AG09319 (cell line): Measurements from ENCODE around the gene FAM53C.
"Not testable (repeated sequence)": the region's sequence is repeated elsewhere in the genome, so short reads cannot be mapped to it uniquely, and the experiment has no call there.

ENCODE experiments used
- DNase-seq: peaks from one replicate; pipeline ENCODE4 v3.0.0-alpha.2; 2010; ENCODE audit warnings: low read depth; ENCODE audit errors: extremely low read depth
- TF ChIP-seq, protein P1 (sequence below): IDR thresholded peaks from 2 replicates; pipeline ENCODE4 v1.5.1; 2011; ENCODE audit warnings: low read depth, mild to moderate bottlenecking, inconsistent platforms, low read length, moderate library complexity

FAM53C gene

DNA sequence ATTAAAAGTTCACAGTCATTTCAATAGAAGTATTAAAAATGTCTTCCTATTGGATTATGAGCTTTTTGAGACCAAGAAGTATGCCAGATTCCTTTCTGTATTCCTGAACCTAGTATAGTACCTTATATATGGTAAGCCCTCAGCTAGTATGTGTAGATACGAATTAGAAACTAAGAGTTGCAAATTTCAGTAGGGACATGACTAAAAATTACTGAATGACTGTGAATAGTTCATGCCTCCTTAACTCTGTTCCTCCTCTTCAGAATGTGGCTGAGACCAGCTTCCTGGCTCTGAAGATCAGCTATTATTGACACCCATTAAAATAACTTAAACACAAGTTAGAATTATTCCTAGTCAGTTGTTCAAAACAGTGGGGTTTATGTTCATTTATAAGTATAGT lies 34.2 kb downstream of the FAM53C start:
- no peak for DNase-seq
- TF ChIP-seq, protein P1, sequence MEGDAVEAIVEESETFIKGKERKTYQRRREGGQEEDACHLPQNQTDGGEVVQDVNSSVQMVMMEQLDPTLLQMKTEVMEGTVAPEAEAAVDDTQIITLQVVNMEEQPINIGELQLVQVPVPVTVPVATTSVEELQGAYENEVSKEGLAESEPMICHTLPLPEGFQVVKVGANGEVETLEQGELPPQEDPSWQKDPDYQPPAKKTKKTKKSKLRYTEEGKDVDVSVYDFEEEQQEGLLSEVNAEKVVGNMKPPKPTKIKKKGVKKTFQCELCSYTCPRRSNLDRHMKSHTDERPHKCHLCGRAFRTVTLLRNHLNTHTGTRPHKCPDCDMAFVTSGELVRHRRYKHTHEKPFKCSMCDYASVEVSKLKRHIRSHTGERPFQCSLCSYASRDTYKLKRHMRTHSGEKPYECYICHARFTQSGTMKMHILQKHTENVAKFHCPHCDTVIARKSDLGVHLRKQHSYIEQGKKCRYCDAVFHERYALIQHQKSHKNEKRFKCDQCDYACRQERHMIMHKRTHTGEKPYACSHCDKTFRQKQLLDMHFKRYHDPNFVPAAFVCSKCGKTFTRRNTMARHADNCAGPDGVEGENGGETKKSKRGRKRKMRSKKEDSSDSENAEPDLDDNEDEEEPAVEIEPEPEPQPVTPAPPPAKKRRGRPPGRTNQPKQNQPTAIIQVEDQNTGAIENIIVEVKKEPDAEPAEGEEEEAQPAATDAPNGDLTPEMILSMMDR: no peak

DNA sequence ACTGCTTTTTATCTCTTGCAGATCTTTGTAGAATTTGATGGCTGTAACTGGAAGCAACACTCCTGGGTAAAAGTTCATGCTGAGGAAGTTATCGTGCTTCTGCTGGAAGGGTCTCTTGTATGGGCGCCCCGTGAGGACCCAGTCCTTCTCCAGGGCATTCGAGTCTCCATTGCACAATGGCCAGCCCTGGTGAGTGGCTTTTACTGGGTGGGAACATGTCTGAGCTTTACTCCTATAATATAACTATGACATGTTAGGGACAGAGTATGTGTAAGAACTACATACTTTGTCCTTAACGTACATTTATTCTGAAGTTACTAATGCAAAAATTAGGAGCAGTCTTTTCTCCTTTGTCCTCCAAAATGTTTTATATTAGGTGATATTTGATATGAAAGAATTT lies 34.6 kb downstream of the FAM53C start:
- DNase-seq: no peak
- TF ChIP-seq, protein P1: no peak

DNA sequence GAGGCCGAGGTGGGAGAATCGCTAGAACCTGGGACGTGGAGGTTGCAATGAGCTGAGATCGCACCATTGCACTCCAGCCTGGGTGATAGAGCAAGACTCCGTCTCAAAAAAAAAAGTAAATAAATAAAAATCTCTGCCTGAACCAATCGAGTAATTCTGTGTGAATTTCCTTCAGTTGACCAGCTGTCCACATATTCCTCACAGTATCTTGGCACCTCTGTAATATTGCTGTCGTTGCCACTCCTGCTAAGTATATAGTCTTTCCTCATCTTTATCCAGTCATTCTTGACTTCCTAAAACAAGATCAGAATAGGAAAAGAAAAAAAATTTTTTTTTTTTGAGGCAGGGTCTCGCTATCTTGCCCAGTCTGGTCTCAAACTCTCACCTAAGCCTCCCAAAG lies 44.3 kb downstream of the FAM53C start:
- TF ChIP-seq, protein P1: no peak
- DNase-seq: no peak

DNA sequence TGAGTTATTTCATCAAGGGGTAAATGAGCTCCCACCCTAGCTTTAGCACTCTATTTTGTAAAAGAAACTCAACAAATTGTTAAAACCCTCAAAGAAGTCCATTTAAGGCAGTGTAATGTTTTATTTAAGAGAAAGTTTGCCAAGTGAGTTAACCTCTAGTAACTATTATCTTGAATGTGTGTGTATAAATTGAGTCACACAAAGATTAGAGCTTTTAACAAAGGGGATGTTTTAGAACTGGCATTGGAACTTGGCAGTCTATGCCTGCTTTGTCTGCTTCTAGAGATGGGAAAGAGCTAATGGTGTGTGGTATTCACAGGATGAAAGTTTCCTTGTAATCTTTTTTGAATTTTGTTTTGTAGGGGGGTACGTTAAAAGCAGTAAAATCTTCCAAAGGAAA lies 47.6 kb downstream of the FAM53C start:
- DNase-seq: no peak
- TF ChIP-seq, protein P1: no peak

DNA sequence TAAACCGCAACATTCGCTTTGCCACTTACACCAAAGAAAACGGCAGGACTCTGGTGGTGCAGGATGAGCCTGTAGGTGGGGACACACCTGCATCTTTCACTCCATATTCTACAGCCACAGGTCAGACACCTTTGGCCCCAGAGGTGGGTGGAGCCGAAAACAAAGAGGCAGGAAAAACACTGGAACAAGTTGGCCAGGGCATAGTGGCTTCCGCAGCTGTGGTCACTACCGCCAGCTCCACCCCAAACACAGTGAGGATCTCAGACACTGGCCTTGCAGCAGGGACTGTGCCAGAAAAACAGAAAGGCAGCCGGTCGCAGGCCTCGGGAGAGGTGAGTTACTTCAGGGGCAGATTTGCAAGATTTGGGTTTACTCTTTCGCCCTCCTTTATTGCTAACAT lies 48.2 kb downstream of the FAM53C start:
- TF ChIP-seq, protein P1: no peak
- DNase-seq: no peak

DNA sequence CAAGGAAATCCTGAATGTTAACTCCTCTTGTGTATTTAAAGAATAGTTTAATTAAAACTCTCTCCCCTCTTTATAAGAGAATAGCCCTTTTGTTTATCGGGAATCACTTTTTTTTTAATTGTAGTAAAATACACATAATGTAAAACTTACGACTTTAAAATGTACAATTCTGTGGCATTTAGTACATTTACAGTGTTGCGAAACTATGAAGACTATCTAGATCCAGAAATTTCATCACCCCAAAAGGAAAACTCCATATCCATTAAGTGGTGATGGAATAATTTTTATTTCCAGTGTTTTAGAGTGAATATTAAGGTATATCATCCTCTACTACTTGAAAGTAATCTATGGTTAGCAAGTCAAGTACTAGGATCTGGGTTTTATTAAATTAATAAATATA lies 51.3 kb downstream of the FAM53C start:
- TF ChIP-seq, protein P1: no peak

DNA sequence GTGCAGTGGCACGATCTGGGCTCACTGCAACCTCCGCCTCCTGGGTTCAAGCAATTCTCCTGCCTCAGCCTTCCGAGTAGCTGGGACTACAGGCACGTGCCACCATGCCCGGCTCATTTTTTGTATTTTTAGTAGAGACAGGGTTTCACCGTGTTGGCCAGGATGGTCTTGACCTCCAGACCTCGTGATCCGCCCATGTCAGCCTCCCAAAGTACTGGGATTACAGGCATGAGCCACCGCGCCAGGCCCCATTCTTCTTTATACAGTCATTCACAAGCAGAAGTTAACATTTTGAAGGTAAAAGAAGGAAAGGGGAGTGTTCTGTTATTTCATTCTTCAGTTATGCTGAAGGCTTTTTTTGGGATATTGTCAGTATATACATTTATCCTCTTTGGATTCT lies 51.8 kb downstream of the FAM53C start:
- not testable (repeated sequence) for DNase-seq

More for the DNA sequence above, 51.3 kb downstream of the FAM53C start:
- DNase-seq: no peak

DNA sequence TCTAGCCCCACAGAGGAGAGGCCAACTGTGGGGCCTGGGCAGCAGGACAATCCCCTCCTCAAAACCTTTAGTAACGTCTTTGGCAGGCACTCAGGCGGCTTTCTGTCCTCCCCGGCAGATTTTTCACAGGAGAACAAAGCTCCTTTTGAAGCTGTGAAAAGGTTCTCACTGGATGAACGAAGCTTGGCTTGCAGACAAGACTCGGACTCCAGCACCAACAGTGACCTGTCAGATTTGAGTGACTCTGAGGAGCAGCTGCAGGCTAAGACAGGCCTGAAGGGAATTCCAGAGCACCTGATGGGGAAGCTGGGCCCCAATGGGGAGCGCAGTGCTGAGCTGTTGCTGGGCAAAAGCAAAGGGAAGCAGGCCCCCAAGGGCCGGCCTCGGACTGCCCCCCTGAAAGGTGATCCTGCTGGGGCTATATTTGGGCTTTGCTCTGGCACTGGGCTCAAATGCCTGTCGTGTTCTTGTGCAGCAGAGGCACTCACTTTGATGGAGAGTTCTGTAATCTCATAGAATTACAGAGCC lies 53.9 kb downstream of the FAM53C start:
- DNase-seq: no peak
- TF ChIP-seq, protein P1: no peak
